NCI-H187 (cell line): ENCODE data around the gene IL12RB1.
"Not testable (repeated sequence)": the region's sequence is repeated elsewhere in the genome, so short reads cannot be mapped to it uniquely, and the experiment has no call there.

ENCODE experiments used
- DNase-seq, 2 experiments: peaks; one replicate each; lab custom pipeline; 2025; lab: John Stamatoyannopoulos, UW

The IL12RB1 gene

DNA sequence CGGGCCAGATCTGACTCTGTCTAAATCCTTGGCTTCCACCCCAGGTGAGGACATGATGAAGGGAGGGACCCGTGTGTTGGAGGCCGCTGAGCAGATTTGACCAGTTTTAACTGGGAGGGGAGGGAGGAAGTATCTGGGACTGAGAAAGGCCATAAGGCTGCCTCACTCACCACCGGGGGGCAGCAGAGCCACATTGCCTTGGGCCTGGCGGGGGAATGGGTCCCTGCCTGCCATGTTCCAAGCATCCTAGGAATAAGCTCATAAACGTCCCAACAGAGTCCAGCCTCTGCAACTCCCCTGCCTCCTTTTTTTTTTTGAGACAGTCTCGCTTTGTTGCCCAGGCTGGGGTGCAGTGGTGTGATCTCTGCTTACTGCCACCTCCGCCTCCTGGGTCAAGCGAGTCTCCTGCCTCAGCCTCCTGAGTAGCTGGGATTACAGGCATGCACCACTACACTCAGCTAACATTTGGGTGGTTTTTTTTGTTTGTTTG is 26.3 kb upstream of the IL12RB1 start:
- DNase-seq = peak; percentile 22 to 63

DNA sequence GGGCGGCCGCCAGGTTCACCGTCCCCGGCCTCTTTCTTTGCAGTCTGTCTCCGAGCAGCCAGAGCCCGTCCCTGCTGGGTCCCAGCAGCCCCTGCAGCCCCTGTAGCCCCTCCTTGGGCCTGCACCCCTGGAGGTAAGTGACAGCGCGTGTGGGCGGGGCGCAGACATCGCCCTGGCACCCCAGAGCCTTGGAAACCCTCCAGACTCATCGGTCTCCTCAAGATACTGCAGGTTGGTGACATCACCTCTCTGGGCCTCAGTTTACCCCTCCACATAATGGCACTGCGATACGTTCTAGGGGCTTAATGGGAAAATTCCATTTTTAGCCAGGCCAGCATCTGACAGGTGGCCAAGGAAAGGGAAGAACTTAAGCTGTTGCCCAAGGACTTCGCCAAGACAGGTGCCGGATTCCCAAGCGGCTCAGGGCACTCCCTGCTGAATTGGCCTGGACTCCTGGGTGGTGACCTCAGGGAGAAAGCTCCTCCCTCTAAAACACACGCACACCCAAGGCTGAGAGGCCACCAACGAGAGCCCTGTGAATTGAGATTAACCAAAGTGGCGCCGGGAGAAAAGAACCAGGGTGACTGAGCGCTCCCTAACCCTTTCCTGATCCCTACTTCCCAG is 24.0 kb upstream of the IL12RB1 start:
- DNase-seq = no peak

DNA sequence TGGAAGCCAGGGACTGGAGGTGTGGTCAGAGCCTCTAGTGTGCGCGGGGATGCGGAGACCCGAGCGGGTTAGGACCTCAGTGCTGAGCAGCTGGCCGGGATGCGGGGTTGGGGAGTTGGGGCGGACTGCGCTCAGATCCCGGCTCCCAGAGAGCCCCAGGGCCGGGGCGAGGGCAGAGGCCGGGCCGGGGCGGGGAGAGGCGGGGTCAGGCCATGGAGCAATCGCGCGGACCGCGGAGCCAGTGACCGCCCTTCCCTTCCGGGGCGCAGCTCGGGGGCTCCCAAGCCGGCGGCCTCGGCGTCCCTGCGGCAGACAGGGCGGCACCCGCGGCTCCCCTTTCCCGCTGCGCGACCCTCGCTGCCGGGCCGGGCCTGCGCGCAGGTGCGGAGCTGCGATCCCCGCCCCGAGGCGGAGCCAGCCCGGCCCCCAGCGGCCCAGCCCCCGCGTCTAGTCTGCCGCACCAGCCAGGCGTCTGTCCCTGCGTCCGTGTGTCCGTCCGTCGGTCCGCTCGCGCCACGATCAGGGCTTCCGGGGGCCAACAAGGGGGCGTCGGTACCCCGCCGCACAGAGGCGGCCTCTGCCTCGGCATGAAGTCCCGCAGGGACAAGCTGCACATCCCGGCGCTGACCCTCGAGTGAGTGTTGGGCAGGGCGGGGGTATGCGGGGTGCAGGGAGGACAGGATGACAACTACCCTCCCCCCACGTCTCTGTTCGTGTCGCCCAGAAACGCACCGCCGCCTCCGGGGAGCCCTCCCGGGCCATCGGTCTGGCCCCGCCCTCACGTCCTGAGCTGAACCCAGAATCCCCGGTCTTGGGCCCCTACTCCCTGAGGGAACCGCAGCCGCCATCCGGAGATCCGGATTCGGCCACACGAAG is 23.2 kb upstream of the IL12RB1 start:
- no peak for DNase-seq

DNA sequence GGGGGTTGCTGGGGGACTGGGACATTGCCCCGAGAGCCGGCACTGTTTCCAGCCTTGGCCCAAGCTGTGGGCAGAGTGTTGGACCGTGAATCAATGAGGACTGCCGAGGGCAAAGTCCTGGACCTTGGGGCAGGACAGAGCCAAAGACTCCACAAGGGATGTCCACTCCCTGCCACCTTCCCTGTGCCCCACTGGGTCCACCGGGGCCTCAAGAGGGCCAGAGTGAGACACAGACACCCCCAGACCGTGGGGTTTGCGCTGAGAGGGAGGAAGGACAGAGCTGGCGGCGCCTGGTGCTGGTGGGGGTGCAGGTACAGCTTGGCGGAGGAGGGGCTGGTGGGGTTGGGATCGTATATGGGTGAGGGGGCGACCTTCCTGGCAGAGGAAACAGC is 22.6 kb upstream of the IL12RB1 start:
- DNase-seq = no peak

DNA sequence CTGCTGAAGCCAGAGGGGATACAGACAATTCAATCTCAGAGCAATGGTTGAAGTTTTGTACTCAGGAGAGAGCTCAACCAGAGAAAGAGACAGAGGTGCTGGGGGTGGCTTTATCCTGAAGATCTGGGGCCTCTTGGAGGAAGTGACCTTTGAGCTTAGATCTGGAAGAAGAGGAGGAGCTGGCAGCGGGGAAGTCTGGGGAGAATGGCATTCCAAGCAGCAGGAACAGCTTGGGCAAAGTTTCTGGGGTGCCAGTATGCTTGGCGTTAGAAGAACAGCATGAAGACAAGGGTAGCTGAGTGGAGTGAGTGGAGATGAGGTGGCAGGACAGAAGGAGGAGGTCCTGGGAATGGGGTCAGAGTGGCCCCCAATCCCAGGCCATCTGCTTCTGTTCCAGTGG is 22.2 kb upstream of the IL12RB1 start:
- no peak for DNase-seq

DNA sequence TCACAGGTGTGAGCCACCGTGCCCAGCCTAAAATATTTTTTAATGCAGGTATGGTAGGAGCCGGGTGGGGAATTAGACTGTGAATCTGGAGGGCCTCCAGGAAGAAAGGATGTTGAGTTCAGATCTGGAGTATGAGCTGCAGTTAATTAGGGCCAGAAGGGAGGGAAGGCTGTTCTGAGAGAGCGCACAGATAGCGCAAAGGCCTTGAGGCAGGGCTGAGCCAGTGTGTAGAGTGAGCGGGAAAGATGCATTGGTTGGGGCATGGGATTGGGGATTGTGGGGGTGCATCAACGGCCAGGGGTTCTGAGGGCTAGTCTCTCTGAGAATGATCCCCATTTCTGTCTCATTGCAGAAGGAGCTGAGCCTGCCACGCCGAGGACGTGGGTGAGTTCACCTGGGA is 20.5 kb upstream of the IL12RB1 start:
- no peak for DNase-seq

DNA sequence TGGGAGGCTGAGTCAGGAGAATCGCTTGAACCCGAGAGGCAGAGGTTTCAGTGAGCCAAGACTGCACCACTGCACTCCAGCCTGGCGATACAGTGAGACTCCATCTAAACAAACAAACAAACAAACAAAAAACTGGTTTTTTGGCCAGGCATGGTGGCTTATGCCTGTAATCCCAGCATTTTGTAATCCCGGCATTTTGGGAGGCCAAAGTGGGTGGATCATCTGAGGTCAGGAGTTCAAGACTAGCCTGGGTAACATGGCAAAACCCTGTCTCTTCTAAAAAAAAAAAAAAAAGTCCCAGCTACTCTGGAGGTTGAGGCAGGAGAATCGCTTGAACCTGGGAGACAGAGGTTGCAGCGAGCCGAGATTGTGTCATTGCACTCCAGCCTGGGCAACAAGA is 18.5 kb upstream of the IL12RB1 start:
- DNase-seq = not testable (repeated sequence)

DNA sequence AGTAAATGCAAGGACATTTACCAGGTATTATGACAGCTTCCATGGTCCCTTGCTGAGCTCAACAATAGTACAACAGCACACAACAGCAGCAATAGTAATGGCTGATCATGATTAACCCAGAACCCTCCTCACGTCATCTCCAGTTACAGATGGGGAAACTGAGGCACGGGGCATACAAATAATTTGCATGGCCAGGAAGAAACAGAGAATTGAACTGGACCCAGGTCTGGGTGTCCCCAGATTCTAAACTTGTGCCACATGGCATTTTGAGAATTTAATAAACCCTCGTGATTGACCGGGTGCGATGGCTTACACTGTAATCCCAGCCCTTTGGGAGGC is 18.0 kb upstream of the IL12RB1 start:
- no peak for DNase-seq

DNA sequence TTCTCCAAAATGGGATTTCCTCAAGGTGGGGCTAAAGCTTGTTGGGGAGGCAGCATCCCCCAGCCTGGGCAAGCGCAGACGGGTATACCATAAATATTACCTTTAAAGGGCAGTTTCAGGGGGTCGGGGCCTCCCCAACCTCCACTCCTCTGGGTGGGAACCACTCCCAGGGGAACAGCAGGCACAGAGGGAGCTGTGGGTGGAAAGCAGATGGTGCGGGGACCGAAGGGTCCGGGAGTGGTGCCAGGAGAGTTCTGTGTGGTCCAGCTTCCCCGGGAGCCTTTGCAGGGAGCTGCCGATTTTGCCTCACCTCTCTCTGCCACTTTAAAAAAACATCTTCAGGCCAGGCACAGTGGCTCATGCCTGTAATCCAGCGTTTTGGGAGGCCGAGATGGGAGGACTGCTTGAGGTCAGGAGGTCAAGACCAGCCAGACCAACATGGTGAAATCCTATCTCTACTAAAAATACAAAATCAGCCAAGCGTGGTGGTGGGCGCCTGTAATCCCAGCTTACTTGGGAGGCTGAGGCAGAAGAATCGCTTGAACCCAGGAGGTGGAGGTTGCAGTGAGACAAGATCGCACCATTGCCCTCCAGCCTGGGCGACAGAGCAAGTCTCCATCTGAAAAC is 16.3 kb upstream of the IL12RB1 start:
- no peak for DNase-seq

DNA sequence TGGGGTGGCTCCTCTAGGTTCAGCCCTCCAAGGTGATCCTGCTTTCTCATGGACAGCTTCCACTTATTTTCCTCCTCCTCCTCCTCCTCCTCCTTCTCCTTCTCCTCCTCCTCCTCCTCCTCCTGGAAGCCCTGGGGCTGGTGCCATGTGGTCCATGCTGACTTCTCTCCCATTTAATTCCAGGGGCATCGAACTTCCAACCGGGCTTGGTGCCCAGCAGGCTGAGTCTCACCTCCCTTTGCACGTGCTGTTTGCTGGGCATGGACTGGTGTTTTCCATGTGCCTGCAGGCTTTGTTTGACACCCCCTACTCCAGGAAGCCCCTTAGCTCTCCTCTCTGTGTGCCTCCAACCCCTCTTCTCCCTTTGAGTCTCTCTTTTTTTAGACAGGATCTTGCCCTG is 14.5 kb upstream of the IL12RB1 start:
- DNase-seq = no peak

DNA sequence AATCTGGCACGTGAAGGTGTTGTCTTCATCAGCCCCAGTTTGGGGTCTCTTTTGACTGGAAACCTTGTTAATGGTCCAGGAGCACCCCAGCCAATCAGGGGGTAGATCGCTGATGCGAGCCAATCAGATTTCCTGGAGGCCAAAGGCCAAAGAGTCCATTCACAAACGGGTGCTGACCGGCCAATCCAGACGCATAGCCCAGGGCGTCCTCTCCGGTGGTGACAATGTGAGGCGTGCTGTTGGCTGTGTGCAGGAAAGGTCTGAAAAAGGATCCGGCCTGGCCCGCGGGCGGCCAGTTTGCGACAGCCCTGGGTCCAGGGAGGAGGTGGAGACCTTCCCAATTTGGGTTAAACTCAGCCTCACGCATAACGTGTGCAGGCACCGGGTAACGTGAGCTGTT is 14.0 kb upstream of the IL12RB1 start:
- DNase-seq = no peak

DNA sequence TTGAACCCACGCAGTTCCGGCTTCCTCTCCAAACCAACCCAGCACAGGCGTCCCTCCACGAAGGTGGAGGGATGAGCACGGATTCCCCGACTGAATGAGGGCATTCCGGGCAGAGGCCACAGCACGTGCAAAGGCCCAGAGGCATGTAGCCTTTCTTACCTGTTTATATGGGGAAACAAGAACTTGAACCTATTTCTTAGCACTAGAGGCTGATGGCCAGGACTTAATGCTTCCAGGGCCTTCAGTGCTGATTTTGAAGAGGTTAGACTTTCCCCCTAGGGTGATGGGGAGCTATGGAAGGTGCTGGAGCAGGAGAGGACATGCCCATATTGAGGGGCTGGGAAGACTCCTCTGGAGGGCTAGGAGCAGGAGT is 12.9 kb upstream of the IL12RB1 start:
- no peak for DNase-seq

DNA sequence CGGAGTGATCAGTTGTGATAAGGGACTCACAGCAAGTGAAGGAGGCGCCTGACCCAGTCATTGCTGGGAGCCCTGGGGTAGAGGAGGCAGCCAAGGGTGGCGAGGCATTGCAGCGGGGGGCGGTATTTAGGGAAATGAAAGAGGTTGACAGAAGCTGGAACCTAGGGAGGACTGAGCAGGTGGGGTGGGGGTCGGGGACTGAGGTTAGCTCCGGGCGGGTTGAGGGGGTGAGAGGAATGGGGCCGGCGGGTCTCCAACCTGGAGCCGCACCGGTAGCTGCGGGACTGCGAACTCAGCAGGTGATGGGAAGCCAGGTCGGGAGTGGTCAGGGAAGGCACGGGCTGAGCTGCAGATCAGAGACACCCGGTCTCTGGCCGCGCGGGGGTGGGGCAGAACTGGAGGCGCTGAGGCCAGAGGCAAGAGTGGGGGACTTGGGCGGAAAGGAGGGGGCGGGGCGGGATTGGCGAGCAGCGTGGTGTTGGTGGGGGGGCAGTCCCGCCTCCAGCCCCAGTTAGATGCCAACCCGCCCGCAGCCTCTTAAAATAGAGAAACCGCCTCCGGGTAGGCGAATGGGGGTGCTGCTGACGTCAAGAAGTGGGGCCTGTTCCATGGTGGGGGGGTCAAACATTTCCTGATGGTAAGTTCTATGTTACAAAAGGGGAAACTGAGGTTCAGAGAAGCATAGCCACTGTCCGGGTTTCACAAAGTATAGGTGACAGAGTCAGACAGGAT is 12.3 kb upstream of the IL12RB1 start:
- no peak for DNase-seq

DNA sequence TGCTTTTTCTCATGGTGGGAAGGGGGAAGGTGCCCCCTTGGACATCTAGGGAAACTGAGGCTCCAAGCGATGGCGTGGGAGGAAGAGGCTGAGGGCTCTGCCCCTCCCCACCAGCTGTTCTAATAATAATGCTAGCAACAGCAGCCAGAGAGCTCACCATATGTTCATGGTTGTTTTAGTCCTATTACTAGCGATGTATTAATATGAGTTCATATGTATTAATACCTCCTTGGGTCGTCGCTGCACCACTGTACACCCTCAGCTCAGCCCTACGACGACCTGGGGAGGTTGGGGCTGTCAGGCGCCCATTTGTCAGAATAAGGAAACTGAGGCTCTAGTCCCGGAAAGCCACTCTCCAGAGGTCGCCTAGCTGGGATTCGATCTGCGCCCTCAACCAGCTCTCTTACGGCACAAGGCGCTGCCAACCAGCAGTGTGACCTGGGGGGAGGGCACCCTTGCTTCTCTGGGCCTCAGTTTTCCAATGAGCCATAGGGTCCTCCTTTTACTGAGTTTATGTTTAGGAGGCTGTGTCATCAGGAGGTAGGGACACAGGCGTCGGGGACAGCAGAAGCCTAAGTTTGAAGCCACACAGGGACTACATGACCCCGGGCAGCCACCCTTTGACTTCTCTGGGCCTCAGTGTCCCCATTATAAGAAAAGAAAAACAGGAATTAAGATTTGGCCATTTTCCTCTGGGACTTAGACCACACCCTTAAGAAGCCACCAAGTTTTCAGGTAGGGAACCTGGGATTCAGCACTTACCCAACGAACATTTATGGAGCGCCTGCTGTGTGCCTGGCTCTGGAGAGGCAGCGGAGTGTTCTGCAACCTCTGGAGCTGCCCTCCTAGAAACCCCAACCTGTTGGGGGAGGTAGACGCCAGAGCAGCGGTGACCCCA is 11.5 kb upstream of the IL12RB1 start:
- no peak for DNase-seq

DNA sequence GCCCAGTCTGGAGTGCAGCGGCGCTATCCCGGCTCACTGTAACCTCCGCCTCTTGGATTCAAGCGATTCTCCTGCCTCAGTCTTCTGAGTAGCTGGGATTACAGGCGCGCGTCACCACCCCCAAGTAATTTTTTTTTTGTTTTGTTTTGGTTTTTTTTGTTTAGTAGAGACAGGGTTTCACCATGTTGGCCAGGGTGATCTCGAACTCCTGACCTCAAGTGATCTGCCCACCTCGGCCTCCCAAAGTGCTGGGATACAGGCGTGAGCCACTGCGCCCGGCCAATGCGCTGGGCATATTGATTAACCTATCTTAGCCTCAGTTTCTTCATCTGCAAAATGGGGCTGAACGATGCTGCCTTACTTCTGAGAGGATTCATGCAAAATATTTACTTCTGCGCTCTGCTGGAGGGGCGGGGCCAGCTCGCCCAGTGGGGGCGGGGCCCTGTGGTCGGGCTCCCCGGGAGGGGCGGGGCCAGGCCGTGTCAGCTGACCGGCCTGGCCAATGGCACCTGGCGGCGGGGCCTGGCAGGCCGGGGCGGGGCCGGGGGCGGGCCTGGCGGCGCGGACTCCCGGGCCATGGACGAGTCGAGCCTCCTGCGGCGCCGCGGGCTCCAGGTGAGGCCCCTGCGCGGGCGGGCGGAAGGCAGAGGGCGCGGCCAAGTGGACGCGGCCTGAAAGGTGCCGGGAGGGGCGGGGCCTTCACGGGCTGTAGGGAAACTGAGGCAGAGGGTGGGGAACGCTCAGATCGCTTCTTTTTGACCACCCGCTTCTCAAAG is 10.7 kb upstream of the IL12RB1 start, which contains the start of gene MAST3:
Gene MAST3, plus strand, starts transcription at position 562 of the 776 bp plus-strand sequence. Its CDS starts 15 bp downstream, at position 577.
- peak; percentile 29 to 54 for DNase-seq

DNA sequence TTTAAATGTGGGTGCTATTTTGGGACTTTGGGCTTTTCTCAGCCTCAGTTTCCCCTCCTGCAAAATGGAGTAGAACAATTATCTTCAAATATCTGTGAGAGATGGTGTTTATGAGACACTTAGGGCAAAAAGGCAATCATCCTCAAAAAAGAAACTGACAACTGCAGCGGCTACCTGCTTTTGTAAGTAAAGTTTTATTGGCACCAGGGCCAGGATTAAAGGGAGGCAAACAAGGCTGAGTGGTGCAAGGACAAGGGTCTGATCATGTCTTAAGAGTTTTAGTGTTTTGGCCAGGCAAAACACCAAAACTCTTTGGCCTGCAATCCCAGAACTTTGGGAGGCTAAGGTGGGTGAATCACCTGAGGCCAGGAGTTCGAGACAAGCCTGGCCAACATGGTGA is 9.5 kb upstream of the IL12RB1 start:
- DNase-seq = no peak

DNA sequence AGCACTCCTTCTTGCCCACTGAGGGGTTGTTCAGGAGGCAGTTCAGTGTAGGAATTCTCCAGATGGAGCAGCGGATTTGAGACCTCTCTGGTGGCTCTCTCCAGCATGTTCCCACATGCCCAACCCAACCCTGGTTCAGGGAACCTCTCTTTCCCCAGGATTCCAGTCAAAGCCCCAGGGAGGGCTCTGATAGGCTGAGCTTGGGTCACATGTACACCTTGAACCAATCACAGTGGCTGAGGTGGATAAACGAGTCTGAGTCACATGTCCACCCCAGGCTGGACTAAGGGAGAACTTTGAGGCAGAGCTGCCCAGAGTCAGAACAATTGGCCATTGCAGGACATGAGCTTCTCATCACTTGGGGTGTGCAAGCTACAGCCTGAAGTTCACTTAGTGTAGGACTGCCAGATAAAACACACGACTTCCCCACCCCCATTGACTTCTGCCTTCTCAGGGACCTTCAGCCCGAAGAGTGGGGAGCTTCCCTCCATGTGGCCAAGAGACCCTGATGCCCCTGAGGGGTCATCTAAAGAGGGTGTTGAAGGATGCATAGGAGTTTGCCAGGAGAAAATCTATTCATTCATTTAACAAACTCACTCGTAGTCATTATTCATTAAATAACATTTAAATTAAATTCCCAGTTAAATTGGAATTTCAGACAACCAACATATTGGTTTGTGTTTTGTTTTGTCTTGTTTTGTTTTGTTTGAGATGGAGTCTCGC is 6.9 kb upstream of the IL12RB1 start:
- no peak for DNase-seq

DNA sequence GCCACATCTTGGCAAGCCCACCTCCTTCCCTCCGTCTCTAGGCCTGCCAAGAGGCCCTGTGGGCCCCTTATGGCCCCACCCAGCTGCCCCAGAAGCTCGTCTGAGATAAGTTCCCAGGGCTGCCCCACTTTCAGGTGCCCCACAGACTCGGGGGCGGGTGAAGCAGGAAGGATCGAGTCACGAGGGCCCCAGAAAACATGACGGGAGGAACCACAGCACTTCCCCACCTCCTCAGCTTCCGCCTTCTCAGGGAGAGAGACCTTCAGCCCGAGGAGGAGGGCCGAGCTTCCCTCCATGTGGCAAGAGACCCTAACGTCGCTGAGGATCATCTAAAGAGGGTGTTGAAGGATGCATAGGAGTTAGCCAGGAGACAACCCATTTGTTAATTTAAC is 4.5 kb upstream of the IL12RB1 start:
- no peak for DNase-seq

DNA sequence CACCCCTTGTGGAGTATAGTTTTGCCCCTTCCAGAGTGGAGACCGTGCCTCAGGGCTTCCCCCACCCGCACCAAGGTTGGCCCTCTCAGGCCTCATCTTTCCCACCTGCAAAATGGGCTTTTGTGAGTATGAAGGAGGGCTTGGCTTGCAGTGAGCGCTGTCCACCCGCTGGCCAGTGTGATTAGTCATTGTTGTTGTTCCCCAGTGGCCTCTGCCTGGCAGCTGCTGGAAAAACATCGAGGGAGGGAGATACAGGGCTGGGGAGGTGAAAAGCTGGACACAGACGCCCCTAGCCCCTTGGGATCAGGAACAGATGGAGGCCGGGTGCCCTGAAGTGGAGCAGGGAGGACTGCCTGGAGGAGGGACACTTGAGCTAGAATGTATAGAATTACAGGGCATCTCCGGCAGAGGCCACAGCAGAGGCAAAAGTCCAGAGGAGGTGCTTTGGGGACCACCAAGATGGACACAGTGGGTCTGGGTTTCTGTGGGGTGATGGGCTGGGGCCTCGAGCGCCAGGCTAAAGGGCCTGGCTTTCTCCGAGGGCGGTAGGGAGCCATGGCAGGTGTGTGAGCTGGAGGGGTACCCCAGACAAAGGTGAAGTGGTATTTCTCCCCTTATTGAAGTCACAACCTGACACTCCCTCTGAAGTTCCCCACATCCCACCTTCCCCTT is 3.9 kb upstream of the IL12RB1 start:
- DNase-seq = no peak
